Measurements from ENCODE around the gene ITM2C. TPM values are rescaled to one million over a fixed set of nuclear protein-coding genes. Genes with fewer than 3 reads are reported as not detected.
A peak's percentile ranks its signal among the peaks of the same experiment; 100 is the strongest.

Gene ITM2C
- total and polyA plus RNA-seq, 2 of the 8 experiments (the other 6 are each of a cell fraction or from before 2014, with no cell fraction given), result 362 to 742 TPM

- WGBS, 2 experiments (ENCODE audit: extremely low coverage in 1 of 2, insufficient coverage in 1 of 2, insufficient read length in 1 of 2, insufficient replicate concordance in 2 of 2, low coverage in 1 of 2, low lambda C conversion rate in 2 of 2, missing lambda C conversion rate in 1 of 2), result 89% methylated on average over 19 of the region's 19 CpGs; no CpG with 5 or more reads in 1 of the 2 experiments
- no peaks in the 10 kb centered on the region for H3K36me3 ChIP-seq (ENCODE audit: control insufficient read depth in 2 of 4, insufficient read depth in 4 of 4, low read length in 3 of 4)
- H3K27ac ChIP-seq (ENCODE audit: low read depth, low read length), result no peak overlapping the region
- H3K23me2 ChIP-seq (ENCODE audit: low read depth, low read length), result no peaks in the 10 kb centered on the region
- H3K9ac ChIP-seq (replicated peaks in 1 of 4; ENCODE audit: extremely low read depth in 1 of 4, low read depth in 3 of 4, low read length in 3 of 4), result no peak overlapping the region
- no peak overlapping the region for H3K56ac ChIP-seq (replicated peaks; ENCODE audit: insufficient read length, low read depth, low read length)
- H3K4me1 ChIP-seq (replicated peaks in 1 of 4; ENCODE audit: control insufficient read depth in 3 of 4, insufficient read depth in 4 of 4, low read length in 3 of 4), result peaks cover 0 to 12% (median 2%) of the 10 kb centered on the region in 4 experiments; a peak in 2 of 7 replicates
- no peaks in the 10 kb centered on the region for H3K79me2 ChIP-seq (ENCODE audit: control insufficient read depth in 1 of 2, insufficient read depth in 2 of 2, low read length in 2 of 2)
- no peak for DNase-seq (ENCODE audit: low read depth in 1 of 2, low spot score in 2 of 2)
- no peaks in the 10 kb centered on the region for H3K79me1 ChIP-seq (ENCODE audit: low read depth, low read length)
- no peaks in the 10 kb centered on the region for H3K27me3 ChIP-seq (replicated peaks in 1 of 4; ENCODE audit: control insufficient read depth in 3 of 4, extremely low read depth in 1 of 4, insufficient read depth in 3 of 4, low read length in 3 of 4)
- FAIRE-seq, result no peak
- H3K4me2 ChIP-seq (ENCODE audit: insufficient read depth in 1 of 2, low read depth in 2 of 2, low read length in 2 of 2), result no peak overlapping the region
- no peaks in the 10 kb centered on the region for H4K20me1 ChIP-seq (replicated peaks in 1 of 2; ENCODE audit: control insufficient read depth in 1 of 2, insufficient read depth in 2 of 2, low read length in 2 of 2)
- no peak overlapping the region for H3K4ac ChIP-seq (replicated peaks; ENCODE audit: insufficient read length, low read depth, low read length)
- no peak overlapping the region for H2AFZ ChIP-seq (ENCODE audit: low read length)
- peak overlapping the region; percentile 76 for H4K91ac ChIP-seq (replicated peaks; ENCODE audit: insufficient read length, low read length)
- no peak overlapping the region for H2AK5ac ChIP-seq (ENCODE audit: low read depth, low read length)
- H2BK15ac ChIP-seq (ENCODE audit: low read length), result peak overlapping the region; percentile 29; the same call in 1 of the 2 replicates
- 0 out of 2 replicates have a peak overlapping the region, but pooled peaks have one; percentile 44 for H2BK5ac ChIP-seq (ENCODE audit: low read depth, low read length)
- ChIA-PET CTCF (ENCODE audit: partially characterized antibody) (interaction anchor here (0.7 to 21.7 kb wide), 13 partner anchors 7 to 133 kb away, joined by 3 to 332 read pairs (median 4); partner anchors contain the start of gene GPR55), POLR2A (ENCODE audit: partially characterized antibody) (interaction anchor here (0.6 to 5.2 kb wide), 7 partner anchors 8 to 70 kb away, joined by 3 to 32 read pairs (median 4); no protein-coding TSS in a partner anchor)
- peak overlapping the region; percentile 60; the same call in 1 of the 2 replicates for H2BK12ac ChIP-seq (ENCODE audit: low read depth, low read length)
- H4K5ac ChIP-seq (ENCODE audit: insufficient read length, low read depth, low read length), result no peak overlapping the region
- H3K9me3 ChIP-seq (ENCODE audit: insufficient read depth in 2 of 2, low read depth in 1 of 2, low read length in 1 of 2), result no peaks in the 10 kb centered on the region
- no peak overlapping the region for H2BK120ac ChIP-seq (replicated peaks; ENCODE audit: low read depth, low read length)
- 0 out of 2 replicates have a peak overlapping the region, but pooled peaks have one; percentile 32 for H2BK20ac ChIP-seq (ENCODE audit: low read length)
- H3K4me3 ChIP-seq (ENCODE audit: extremely low read depth in 1 of 4, insufficient read depth in 2 of 4, low read depth in 3 of 4, low read length in 4 of 4), result no peak overlapping the region
- no peak overlapping the region for H3K14ac ChIP-seq (ENCODE audit: insufficient read length)
- H4K8ac ChIP-seq (ENCODE audit: extremely low read depth, insufficient read depth, low read length), result no peak overlapping the region; the same call in 1 of the 2 replicates
- no peak overlapping the region for H3K23ac ChIP-seq (ENCODE audit: insufficient read length)
- H3K18ac ChIP-seq (ENCODE audit: extremely low read depth, low read length), result 0 out of 2 replicates have a peak overlapping the region, but pooled peaks have one; percentile 48
- TF ChIP-seq BRCA1 (IDR thresholded peaks at IDR 0.05; ENCODE audit: low read depth, low read length) (no peak), CREB1 (IDR thresholded peaks at IDR 0.05) (no peak), RBBP5 (IDR thresholded peaks at IDR 0.05; ENCODE audit: borderline replicate concordance, low read depth, low read length) (no peak), ZNF274 (IDR thresholded peaks at IDR 0.05; ENCODE audit: borderline replicate concordance, extremely low read depth, low read length) (no peak), KDM4A (IDR thresholded peaks at IDR 0.05; ENCODE audit: low read depth, low read length, severe bottlenecking) (no peak), EP300 (IDR thresholded peaks at IDR 0.05; ENCODE audit: borderline replicate concordance in 1 of 2, low read depth in 2 of 2, low read length in 2 of 2) (no peak), TBP (IDR thresholded peaks at IDR 0.05; ENCODE audit: low read depth, low read length) (no peak), SUZ12 (IDR thresholded peaks at IDR 0.05; ENCODE audit: low read length) (no peak), PHF8 (conservative IDR thresholded peaks at IDR 0.05; ENCODE audit: low read depth, low read length) (no peak), KDM5A (IDR thresholded peaks at IDR 0.05; ENCODE audit: low read length) (no peak), NANOG (IDR thresholded peaks at IDR 0.05; ENCODE audit: insufficient read depth, low read depth, low read length, poor library complexity, severe bottlenecking) (no peak)
These were observed 29.4 kb downstream of the ITM2C start for GRCh38 chr2:230893841-230894781.
